Pancreas (tissue), 10 donors: ENCODE measurements around the gene AGXT. TPM values are rescaled to one million over a fixed set of nuclear protein-coding genes. Genes with fewer than 3 reads are reported as not detected.

Source experiments
- ATAC-seq, 4 donors: fragments of 200-7000 bp; cut with Tn5 transposase; one replicate each; pipeline versions ENCODE4 v1.8.0 to v1.9.1; 2020; ENCODE audit warnings: mild to moderate bottlenecking in 4 of 4, moderate library complexity in 4 of 4
- DNase-seq, 6 donors: peaks; one replicate each; pipeline ENCODE4 v3.0.0-alpha.2; 2020
- FAIRE-seq: peaks from 2 replicates; lab custom pipeline; 2012; peaks lifted over from hg19 to GRCh38; lab: Jason Lieb, UNC
- H3K27ac ChIP-seq, 4 donors: fragments of 200-600 bp; sonication (generic); 1 replicate in 3 of 4; 2 replicates in 1 of 4; pipeline versions ENCODE4 v1.5.0 to v1.8.0; 2020
- H3K27me3 ChIP-seq, 4 donors: fragments of 200-600 bp; one replicate each; pipeline ENCODE4 v1.8.0; 2021
- H3K36me3 ChIP-seq, 3 donors: fragments of 200-600 bp; sonication (generic) in 1 of 3; one replicate each; pipeline versions ENCODE4 v1.5.0 to v1.8.0; 2020 to 2021
- H3K4me1 ChIP-seq, 3 donors: fragments of 200-600 bp; one replicate each; pipeline ENCODE4 v1.8.0; 2021
- H3K4me3 ChIP-seq, 4 donors: fragments of 200-600 bp; sonication (generic) in 2 of 4; one replicate each; pipeline versions ENCODE4 v1.5.0 to v1.8.0; 2020 to 2021
- H3K9me3 ChIP-seq, 4 donors: fragments of 200-600 bp; one replicate each; pipeline ENCODE4 v1.8.0; 2021
- WGBS, 2 donors: extraction: QIAGEN DNeasy Blood & Tissue Kit; methylation state at CpG; one replicate each; pipeline ENCODE4 v1.1.7; 2013; 5-methylcytosine and 5-hydroxymethylcytosine counted together
- intact Hi-C, 3 donors: fragments of 100-400 bp; cut with DNase I; formaldehyde crosslinking; loops; one replicate each; pipeline versions ENCODE4 v1.11.1 to v1.14.2; 2022
- polyA plus RNA-seq, 2 donors: library from polyadenylated mRNA; stranded (reverse); fragments of 200-250 nt; gene quantifications; one replicate each; pipeline ENCODE4 v1.2.3, GENCODE V29; 2013
- total RNA-seq, 6 donors: library from RNA; stranded (reverse); fragmentation: NEBNext Ultra II Directional in 4 of 6; extraction: Animal tissue kit (Norgen Biotek cat#: 25700) in 4 of 6; gene quantifications; one replicate each; pipeline versions ENCODE4 v1.2.1 to v1.2.4, GENCODE V29; 2021 to 2023
- TF ChIP-seq, protein P1 (sequence below), 4 donors: fragments of 200-600 bp; sonication (generic) in 3 of 4; IDR thresholded peaks; one replicate each; pipeline versions ENCODE4 v1.5.0 to v1.8.0; 2021; ENCODE audit warnings: antibody characterized with exemption in 4 of 4
- donor health status: healthy with polysubstance abuse.
- donor health status: DM: no; HTN: no; CAD: no; lungs with moderate emphysema.
- donor health status: DM: no; HTN: no; CAD: no.
- donor health status: control.
- donor health status: control.
- donor health status: Bipolar disorder and iron deficiency.
- donor health status: DM: yes; HTN: yes; CAD: no.
- donor health status: DM: no; HTN: no; CAD: no.
- donor health status: DM: no; HTN: no; CAD: no.
- donor health status: DM: yes; HTN: yes; CAD: no.

The AGXT gene
- total and polyA plus RNA-seq, 8 donors, result 0.07 to 0.76 (median 0.08) TPM; not detected in 5

GRCh38 chr2:240912878-240913809 is 44.5 kb downstream of the AGXT start:
- no peaks in the 10 kb centered on the region for H3K27me3 ChIP-seq
- intact Hi-C loops, result no loop called here
- H3K36me3 ChIP-seq, result no peaks in the 10 kb centered on the region
- FAIRE-seq, result no peak
- ATAC-seq, result no peak
- no peaks in the 10 kb centered on the region for H3K9me3 ChIP-seq
- H3K4me1 ChIP-seq, result no peaks in the 10 kb centered on the region
- TF ChIP-seq, protein P1, sequence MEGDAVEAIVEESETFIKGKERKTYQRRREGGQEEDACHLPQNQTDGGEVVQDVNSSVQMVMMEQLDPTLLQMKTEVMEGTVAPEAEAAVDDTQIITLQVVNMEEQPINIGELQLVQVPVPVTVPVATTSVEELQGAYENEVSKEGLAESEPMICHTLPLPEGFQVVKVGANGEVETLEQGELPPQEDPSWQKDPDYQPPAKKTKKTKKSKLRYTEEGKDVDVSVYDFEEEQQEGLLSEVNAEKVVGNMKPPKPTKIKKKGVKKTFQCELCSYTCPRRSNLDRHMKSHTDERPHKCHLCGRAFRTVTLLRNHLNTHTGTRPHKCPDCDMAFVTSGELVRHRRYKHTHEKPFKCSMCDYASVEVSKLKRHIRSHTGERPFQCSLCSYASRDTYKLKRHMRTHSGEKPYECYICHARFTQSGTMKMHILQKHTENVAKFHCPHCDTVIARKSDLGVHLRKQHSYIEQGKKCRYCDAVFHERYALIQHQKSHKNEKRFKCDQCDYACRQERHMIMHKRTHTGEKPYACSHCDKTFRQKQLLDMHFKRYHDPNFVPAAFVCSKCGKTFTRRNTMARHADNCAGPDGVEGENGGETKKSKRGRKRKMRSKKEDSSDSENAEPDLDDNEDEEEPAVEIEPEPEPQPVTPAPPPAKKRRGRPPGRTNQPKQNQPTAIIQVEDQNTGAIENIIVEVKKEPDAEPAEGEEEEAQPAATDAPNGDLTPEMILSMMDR (IDR thresholded peaks at IDR 0.05), result no peak
- no peak overlapping the region for H3K4me3 ChIP-seq
- H3K27ac ChIP-seq, result no peak overlapping the region
- DNase-seq, result peak in 1 of 6 donors; percentile 58
- WGBS, 2 donors, result 82 to 84% methylated on average over 21 of the region's 21 CpGs

GRCh38 chr2:240913810-240914644 is 45.4 kb downstream of the AGXT start:
- Histone ChIP-seq H3K27ac (no peak overlapping the region), H3K27me3 (no peaks in the 10 kb centered on the region), H3K4me3 (no peak overlapping the region), H3K9me3 (no peaks in the 10 kb centered on the region), H3K4me1 (no peaks in the 10 kb centered on the region), H3K36me3 (no peaks in the 10 kb centered on the region)
- FAIRE-seq, result no peak
- ATAC-seq, result peak; percentile 57 to 79 (median 76)
- intact Hi-C loops, result no loop called here
- DNase-seq, result peak in 5 of 6 donors; percentile 32 to 87 (median 70)
- TF ChIP-seq, protein P1 (IDR thresholded peaks at IDR 0.05), result peak; percentile 78 to 87 (median 81)
- WGBS, 2 donors, result 29 to 35% methylated on average over 34 to 36 of the region's 36 CpGs

DNA sequence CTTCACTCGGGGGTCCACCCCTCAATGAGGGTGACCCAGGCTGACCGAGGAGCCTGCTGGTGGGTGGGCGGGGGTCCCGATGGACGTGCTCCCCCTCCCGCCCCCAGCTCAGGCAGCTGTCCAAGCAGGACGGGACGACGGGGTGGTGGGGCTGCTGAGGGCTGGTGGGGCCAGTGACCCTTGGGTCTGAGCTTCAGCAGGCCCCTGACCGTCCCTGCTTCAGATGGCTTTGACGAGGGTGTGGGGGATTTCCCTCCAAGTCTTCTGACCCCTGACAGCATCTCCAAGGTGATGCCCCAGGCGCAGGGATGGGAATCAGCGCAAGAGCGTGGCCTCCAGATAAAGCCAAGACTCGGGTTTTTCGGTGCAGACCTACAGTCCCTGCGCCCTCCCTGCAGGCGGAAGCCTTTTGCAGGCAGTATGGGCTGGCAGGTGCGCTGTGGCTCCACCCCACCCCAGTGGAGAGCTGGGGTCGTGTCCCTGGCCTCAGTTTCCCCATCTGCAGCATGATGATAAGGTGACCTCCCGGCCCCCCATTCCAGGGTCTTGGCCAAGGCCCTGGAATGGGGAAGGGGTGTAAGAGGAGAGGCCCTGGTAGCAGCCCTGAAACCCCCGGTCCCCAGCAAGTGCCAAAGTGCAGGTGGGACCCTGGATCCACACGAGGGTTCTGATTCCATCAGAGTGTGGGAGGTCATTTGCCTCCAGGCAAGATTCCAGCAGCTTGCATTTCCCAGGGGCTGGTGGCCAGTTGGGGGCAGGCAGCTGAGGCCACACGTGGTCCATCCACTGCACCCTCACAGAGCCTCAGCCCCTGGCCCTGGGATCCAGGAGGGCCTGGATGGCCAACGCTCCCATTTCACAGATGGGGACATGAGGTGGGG is 46.3 kb downstream of the AGXT start:
- Histone ChIP-seq H3K36me3 (no peaks in the 10 kb centered on the region), H3K9me3 (no peaks in the 10 kb centered on the region), H3K27ac (no peak overlapping the region), H3K27me3 (no peaks in the 10 kb centered on the region), H3K4me3 (no peak overlapping the region), H3K4me1 (no peaks in the 10 kb centered on the region)
- intact Hi-C loops, result no loop called here
- FAIRE-seq (no peak), DNase-seq (peak in 3 of 6 donors; percentile 21 to 60 (median 50)), ATAC-seq (no peak)
- whole genome bisulfite sequencing, 2 donors, result 46 to 53% methylated on average over 25 of the region's 25 CpGs
- TF ChIP-seq, protein P1 (IDR thresholded peaks at IDR 0.05), result peak in 2 of 4 donors; percentile 4

GRCh38 chr2:240915526-240916341 is 47.1 kb downstream of the AGXT start:
- WGBS, 2 donors, result 34 to 44% methylated on average over 27 to 34 of the region's 34 CpGs
- no peaks in the 10 kb centered on the region for H3K4me1 ChIP-seq
- DNase-seq, result peak in 3 of 6 donors; percentile 17 to 69 (median 50)
- no peak overlapping the region for H3K27ac ChIP-seq
- TF ChIP-seq, protein P1 (IDR thresholded peaks at IDR 0.05), result no peak
- H3K36me3 ChIP-seq, result no peaks in the 10 kb centered on the region
- no peaks in the 10 kb centered on the region for H3K9me3 ChIP-seq
- H3K27me3 ChIP-seq, result no peaks in the 10 kb centered on the region
- no peak for ATAC-seq
- H3K4me3 ChIP-seq, result no peak overlapping the region
- no peak for FAIRE-seq
- intact Hi-C loops, result no loop called here
